Panc1 (cell line): Measurements from ENCODE around the gene CCR5AS.

Source experiments
- ATAC-seq: fragments of 200-7000 bp; cut with Tn5 transposase; 2 replicates; pipeline ENCODE4 v1.9.1; 2020; ENCODE audit warnings: mild to moderate bottlenecking, moderate library complexity
- BruUV-seq: library from RNA; stranded (reverse); fragments of 400-500 nt; replicated peaks from 2 replicates; lab custom pipeline; 2021; lab: Mats Ljungman, UMichigan
- CTCF ChIA-PET: fragments of 300-600 bp; sonication (Branson Sonifier 250); formaldehyde crosslinking; loops from one replicate; lab custom pipeline; 2022; ENCODE audit warnings: antibody characterized with exemption; lab: Charles Lee
- POLR2A ChIA-PET: fragments of 300-600 bp; sonication (Branson Sonifier 250); formaldehyde crosslinking; loops from one replicate; lab custom pipeline; 2022; ENCODE audit warnings: antibody characterized with exemption; lab: Charles Lee
- DNase-seq: peaks from one replicate; pipeline ENCODE4 v3.0.0-alpha.2; 2010; ENCODE audit warnings: low read depth, low spot score
- H3K27ac ChIP-seq: 2 replicates; pipeline ENCODE4 v1.5.1; 2011; ENCODE audit warnings: mild to moderate bottlenecking, low read length, inconsistent platforms
- H3K27me3 ChIP-seq: fragments of 200-500 bp; sonication (Bioruptor generic); 2 replicates; pipeline ENCODE4 v1.6.0; 2014; ENCODE audit warnings: low read length, inconsistent platforms; ENCODE audit not compliant: control insufficient read depth, insufficient read depth
- H3K36me3 ChIP-seq: fragments of 200-500 bp; sonication (Bioruptor generic); 2 replicates; pipeline ENCODE4 v1.5.1; 2014; ENCODE audit warnings: inconsistent platforms, mild to moderate bottlenecking, low read length, moderate library complexity; ENCODE audit not compliant: control insufficient read depth, insufficient read depth
- H3K4me1 ChIP-seq: 2 replicates; pipeline ENCODE4 v1.5.1; 2011; ENCODE audit warnings: inconsistent platforms, mild to moderate bottlenecking, low read length, moderate library complexity; ENCODE audit not compliant: control insufficient read depth, insufficient read depth
- H3K4me3 ChIP-seq, 2 experiments: 2 replicates each; pipeline ENCODE4 v1.5.1; 2011 to 2012; ENCODE audit warnings: low read depth in 2 of 2, low read length in 2 of 2, mild to moderate bottlenecking in 2 of 2, inconsistent platforms in 1 of 2, moderate library complexity in 1 of 2
- H3K9me3 ChIP-seq: fragments of 200-500 bp; sonication (Bioruptor generic); 2 replicates; pipeline ENCODE4 v1.5.1; 2014; ENCODE audit warnings: low read depth, mild to moderate bottlenecking, inconsistent platforms, low read length, moderate library complexity; ENCODE audit not compliant: control insufficient read depth, insufficient read depth
- CTCF ChIP-seq: fragments of 450-650 bp; IDR thresholded peaks from 2 replicates; pipeline ENCODE4 v1.5.1; 2017; ENCODE audit warnings: mild to moderate bottlenecking
- POLR2AphosphoS5 ChIP-seq: IDR thresholded peaks from 2 replicates; pipeline ENCODE4 v1.6.1; 2012; ENCODE audit warnings: mild to moderate bottlenecking, low read depth, low read length, moderate library complexity
- SIN3A ChIP-seq: IDR thresholded peaks from 2 replicates; pipeline ENCODE4 v1.6.1; 2012; ENCODE audit warnings: low read depth, mild to moderate bottlenecking, low read length, moderate library complexity, borderline replicate concordance; ENCODE audit not compliant: insufficient read depth
- TCF7L2 ChIP-seq: IDR thresholded peaks from 2 replicates; pipeline ENCODE4 v1.6.1; 2011; ENCODE audit warnings: mild to moderate bottlenecking, low read depth, low read length, inconsistent platforms
- in situ Hi-C: cut with HindIII; loops from 2 replicates; pipeline ENCODE4 v1.10.0; 2016; ENCODE audit warnings: low sequenced_read_pairs, low pct_unique_long_range_greater_than_20kb
- intact Hi-C: fragments of 100-400 bp; cut with micrococcal nuclease; formaldehyde crosslinking; loops from one replicate; pipeline ENCODE4 v1.10.0; 2022; ENCODE audit not compliant: unreplicated experiment
- TF ChIP-seq, protein P1 (sequence below), 2 experiments: IDR thresholded peaks; 2 replicates each; pipeline ENCODE4 v1.6.1; 2011 to 2012; ENCODE audit warnings: low read depth in 2 of 2, control low read depth in 1 of 2, low read length in 1 of 2, mild to moderate bottlenecking in 1 of 2, moderate library complexity in 1 of 2; ENCODE audit not compliant: insufficient read depth in 1 of 2

Gene CCR5AS

GRCh38 chr3:46423588-46423987, 16.7 kb upstream of the CCR5AS start:
- DNase-seq (no peak), ATAC-seq (no peak)
- Histone ChIP-seq H3K27ac (no peak overlapping the region), H3K36me3 (no peaks in the 10 kb centered on the region), H3K27me3 (no peaks in the 10 kb centered on the region), H3K9me3 (no peaks in the 10 kb centered on the region), H3K4me3 (no peak overlapping the region), H3K4me1 (no peaks in the 10 kb centered on the region)
- no peak for TF ChIP-seq POLR2AphosphoS5
- no peak for TF ChIP-seq SIN3A
- TF ChIP-seq, protein P1, sequence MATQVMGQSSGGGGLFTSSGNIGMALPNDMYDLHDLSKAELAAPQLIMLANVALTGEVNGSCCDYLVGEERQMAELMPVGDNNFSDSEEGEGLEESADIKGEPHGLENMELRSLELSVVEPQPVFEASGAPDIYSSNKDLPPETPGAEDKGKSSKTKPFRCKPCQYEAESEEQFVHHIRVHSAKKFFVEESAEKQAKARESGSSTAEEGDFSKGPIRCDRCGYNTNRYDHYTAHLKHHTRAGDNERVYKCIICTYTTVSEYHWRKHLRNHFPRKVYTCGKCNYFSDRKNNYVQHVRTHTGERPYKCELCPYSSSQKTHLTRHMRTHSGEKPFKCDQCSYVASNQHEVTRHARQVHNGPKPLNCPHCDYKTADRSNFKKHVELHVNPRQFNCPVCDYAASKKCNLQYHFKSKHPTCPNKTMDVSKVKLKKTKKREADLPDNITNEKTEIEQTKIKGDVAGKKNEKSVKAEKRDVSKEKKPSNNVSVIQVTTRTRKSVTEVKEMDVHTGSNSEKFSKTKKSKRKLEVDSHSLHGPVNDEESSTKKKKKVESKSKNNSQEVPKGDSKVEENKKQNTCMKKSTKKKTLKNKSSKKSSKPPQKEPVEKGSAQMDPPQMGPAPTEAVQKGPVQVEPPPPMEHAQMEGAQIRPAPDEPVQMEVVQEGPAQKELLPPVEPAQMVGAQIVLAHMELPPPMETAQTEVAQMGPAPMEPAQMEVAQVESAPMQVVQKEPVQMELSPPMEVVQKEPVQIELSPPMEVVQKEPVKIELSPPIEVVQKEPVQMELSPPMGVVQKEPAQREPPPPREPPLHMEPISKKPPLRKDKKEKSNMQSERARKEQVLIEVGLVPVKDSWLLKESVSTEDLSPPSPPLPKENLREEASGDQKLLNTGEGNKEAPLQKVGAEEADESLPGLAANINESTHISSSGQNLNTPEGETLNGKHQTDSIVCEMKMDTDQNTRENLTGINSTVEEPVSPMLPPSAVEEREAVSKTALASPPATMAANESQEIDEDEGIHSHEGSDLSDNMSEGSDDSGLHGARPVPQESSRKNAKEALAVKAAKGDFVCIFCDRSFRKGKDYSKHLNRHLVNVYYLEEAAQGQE (IDR thresholded peaks at IDR 0.05; ENCODE audit: insufficient read depth in 1 of 2, low read depth in 2 of 2, low read length in 1 of 2): no peak
- no peak for TF ChIP-seq TCF7L2
- no peak for TF ChIP-seq CTCF
- in situ Hi-C loops: no loop called here
- BruUV-seq: no TSS peak
- CTCF ChIA-PET: no interaction called here
- POLR2A ChIA-PET: no interaction called here
- intact Hi-C loops: no loop called here

GRCh38 chr3:46422617-46423016, 15.8 kb upstream of the CCR5AS start:
- no peak for DNase-seq

More at GRCh38 chr3:46422617-46423016, 15.8 kb upstream of the CCR5AS start:
- no peak for ATAC-seq
- Histone ChIP-seq H3K27me3 (no peaks in the 10 kb centered on the region), H3K4me1 (no peaks in the 10 kb centered on the region), H3K36me3 (no peaks in the 10 kb centered on the region), H3K9me3 (no peaks in the 10 kb centered on the region), H3K4me3 (no peak overlapping the region), H3K27ac (no peak overlapping the region)
- BruUV-seq: no TSS peak
- TF ChIP-seq TCF7L2: no peak
- no peak for TF ChIP-seq SIN3A
- TF ChIP-seq POLR2AphosphoS5: no peak
- TF ChIP-seq, protein P1 (IDR thresholded peaks at IDR 0.05; ENCODE audit: insufficient read depth in 1 of 2, low read depth in 2 of 2, low read length in 1 of 2): no peak
- TF ChIP-seq CTCF: no peak
- POLR2A ChIA-PET: no interaction called here
- in situ Hi-C loops (no loop called here), intact Hi-C loops (no loop called here)
- CTCF ChIA-PET: no interaction called here
